Parathyroid adenoma (tissue), 2 donors: Measurements from ENCODE around the gene KLHL6.

Experiments used
- H2AFZ ChIP-seq: fragments of 300-600 bp; sonication (generic); one replicate; pipeline ENCODE4 v1.7.0; 2017; ENCODE audit warnings: antibody characterized with exemption, mild to moderate bottlenecking
- H3K27ac ChIP-seq: fragments of 300-600 bp; sonication (generic); one replicate; pipeline ENCODE4 v1.7.0; 2017
- H3K27me3 ChIP-seq: fragments of 300-600 bp; sonication (generic); one replicate; pipeline ENCODE4 v1.7.0; 2017; ENCODE audit warnings: low read length; ENCODE audit not compliant: control insufficient read depth, insufficient read depth
- H3K36me3 ChIP-seq: fragments of 300-600 bp; sonication (generic); one replicate; pipeline ENCODE4 v1.7.0; 2017; ENCODE audit warnings: low read length; ENCODE audit not compliant: control insufficient read depth, insufficient read depth
- H3K4me1 ChIP-seq: fragments of 300-600 bp; sonication (generic); one replicate; pipeline ENCODE4 v1.7.0; 2017; ENCODE audit warnings: control low read depth
- H3K4me2 ChIP-seq: fragments of 300-600 bp; sonication (generic); one replicate; pipeline ENCODE4 v1.7.0; 2017; ENCODE audit warnings: low read length
- H3K4me3 ChIP-seq: fragments of 300-600 bp; sonication (generic); one replicate; pipeline ENCODE4 v1.7.0; 2017; ENCODE audit warnings: low read depth, low read length
- H3K79me2 ChIP-seq: fragments of 300-600 bp; sonication (generic); one replicate; pipeline ENCODE4 v1.7.0; 2017; ENCODE audit warnings: control low read depth
- H3K9ac ChIP-seq: fragments of 300-600 bp; sonication (generic); one replicate; pipeline ENCODE4 v1.7.0; 2017; ENCODE audit warnings: mild to moderate bottlenecking
- H3K9me3 ChIP-seq: fragments of 300-600 bp; sonication (generic); one replicate; pipeline ENCODE4 v1.7.0; 2017; ENCODE audit warnings: low read length; ENCODE audit not compliant: control insufficient read depth
- TF ChIP-seq, protein P1 (sequence below): fragments of 300-600 bp; sonication (generic); IDR thresholded peaks from one replicate; pipeline ENCODE4 v1.7.0; 2017; ENCODE audit warnings: antibody characterized with exemption, mild to moderate bottlenecking
- donor health status: primary hyperparathyroidism.

KLHL6 gene

DNA sequence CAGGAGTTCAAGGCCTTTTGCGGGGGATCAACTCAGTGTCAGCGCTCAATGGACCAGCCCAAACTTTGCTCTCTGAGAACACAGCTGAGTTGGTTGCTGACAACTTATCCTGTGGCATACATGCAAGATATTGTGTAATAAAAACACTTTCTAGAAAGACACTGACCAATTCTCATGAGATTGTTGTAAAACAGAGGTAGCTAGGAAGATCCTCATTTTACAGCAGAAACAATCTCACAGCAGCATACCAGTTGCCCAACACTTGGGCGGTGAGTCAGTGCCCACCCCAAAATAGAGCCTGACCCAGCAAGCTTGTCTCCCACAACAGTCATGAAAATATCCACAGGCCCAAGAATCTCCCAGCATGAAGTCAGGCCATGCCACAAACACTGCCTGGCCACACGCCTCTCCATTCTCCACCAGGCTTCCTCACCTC is 18.2 kb downstream of the KLHL6 start:
- H3K79me2 ChIP-seq: no peaks in the 10 kb centered on the region
- H3K9ac ChIP-seq: no peak overlapping the region
- TF ChIP-seq, protein P1, sequence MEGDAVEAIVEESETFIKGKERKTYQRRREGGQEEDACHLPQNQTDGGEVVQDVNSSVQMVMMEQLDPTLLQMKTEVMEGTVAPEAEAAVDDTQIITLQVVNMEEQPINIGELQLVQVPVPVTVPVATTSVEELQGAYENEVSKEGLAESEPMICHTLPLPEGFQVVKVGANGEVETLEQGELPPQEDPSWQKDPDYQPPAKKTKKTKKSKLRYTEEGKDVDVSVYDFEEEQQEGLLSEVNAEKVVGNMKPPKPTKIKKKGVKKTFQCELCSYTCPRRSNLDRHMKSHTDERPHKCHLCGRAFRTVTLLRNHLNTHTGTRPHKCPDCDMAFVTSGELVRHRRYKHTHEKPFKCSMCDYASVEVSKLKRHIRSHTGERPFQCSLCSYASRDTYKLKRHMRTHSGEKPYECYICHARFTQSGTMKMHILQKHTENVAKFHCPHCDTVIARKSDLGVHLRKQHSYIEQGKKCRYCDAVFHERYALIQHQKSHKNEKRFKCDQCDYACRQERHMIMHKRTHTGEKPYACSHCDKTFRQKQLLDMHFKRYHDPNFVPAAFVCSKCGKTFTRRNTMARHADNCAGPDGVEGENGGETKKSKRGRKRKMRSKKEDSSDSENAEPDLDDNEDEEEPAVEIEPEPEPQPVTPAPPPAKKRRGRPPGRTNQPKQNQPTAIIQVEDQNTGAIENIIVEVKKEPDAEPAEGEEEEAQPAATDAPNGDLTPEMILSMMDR: no peak
- H3K9me3 ChIP-seq: no peaks in the 10 kb centered on the region
- H3K4me2 ChIP-seq: no peak overlapping the region
- H3K36me3 ChIP-seq: no peaks in the 10 kb centered on the region
- H3K4me3 ChIP-seq: no peak overlapping the region
- H3K4me1 ChIP-seq: peaks cover 5% of the 10 kb centered on the region
- H3K27ac ChIP-seq: no peak overlapping the region
- no peaks in the 10 kb centered on the region for H3K27me3 ChIP-seq
- H2AFZ ChIP-seq: no peak overlapping the region

DNA sequence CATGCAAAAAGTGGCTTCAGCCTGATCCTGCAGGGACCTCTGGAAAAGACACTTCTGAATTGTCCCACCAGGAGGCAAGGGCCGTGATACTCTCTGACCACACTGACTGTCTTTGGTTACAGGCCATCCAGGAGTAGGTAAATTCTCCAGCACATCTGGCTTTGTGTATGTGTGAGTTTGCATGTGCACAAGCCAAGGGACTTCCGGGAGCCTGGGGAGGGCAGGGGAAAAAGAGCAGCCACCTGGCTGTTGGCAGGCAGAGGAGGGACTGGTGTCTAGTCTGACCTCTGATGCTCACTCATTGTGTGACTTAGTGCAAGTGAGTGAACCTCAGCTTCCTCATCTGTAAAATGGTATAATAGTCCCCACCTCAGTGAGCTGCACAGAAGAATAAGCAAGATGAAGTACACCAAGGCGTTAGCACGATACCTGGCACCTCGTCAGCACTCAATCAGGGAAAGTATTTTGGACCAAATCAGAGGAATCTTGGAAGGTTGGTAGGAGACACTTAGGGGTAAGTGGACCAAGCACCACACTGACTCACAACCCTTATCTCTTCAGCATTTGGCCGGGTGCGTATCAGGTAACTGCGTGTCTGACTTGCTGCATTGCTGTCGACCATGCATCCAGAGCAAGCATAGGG is 19.1 kb downstream of the KLHL6 start:
- H3K36me3 ChIP-seq: no peaks in the 10 kb centered on the region
- peaks cover 5% of the 10 kb centered on the region for H3K4me1 ChIP-seq
- H3K4me2 ChIP-seq: no peak overlapping the region
- no peaks in the 10 kb centered on the region for H3K79me2 ChIP-seq
- no peak overlapping the region for H3K9ac ChIP-seq
- TF ChIP-seq, protein P1: no peak
- H3K9me3 ChIP-seq: no peaks in the 10 kb centered on the region
- H3K4me3 ChIP-seq: no peak overlapping the region
- H3K27ac ChIP-seq: no peak overlapping the region
- no peak overlapping the region for H2AFZ ChIP-seq
- H3K27me3 ChIP-seq: no peaks in the 10 kb centered on the region

DNA sequence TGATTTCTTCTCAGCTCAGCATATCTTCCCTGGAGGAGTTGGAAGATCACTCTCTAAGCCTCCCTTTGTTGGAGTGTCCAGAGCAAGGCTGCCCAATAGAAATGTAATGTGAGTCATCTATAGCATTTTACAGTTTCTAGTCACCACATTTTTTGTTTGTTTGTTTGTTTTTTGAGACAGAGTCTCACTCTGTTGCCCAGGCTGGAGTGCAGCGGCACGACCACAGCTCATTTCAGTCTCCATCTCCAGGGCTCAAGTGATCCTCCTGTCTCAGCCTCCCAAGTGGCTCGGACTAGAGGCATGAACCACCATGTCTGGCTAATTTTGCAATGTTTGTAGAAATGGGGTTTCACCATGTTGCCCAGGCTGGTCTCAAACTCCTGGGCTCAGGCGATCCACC is 21.3 kb downstream of the KLHL6 start:
- Histone ChIP-seq H3K36me3 (no peaks in the 10 kb centered on the region), H3K9me3 (no peaks in the 10 kb centered on the region), H2AFZ (no peak overlapping the region), H3K27me3 (no peaks in the 10 kb centered on the region), H3K4me2 (no peak overlapping the region), H3K79me2 (no peaks in the 10 kb centered on the region), H3K9ac (no peak overlapping the region), H3K4me3 (no peak overlapping the region), H3K4me1 (peaks cover 8% of the 10 kb centered on the region), H3K27ac (no peak overlapping the region)
- TF ChIP-seq, protein P1: no peak

- no peak overlapping the region for H3K27ac ChIP-seq
- no peaks in the 10 kb centered on the region for H3K79me2 ChIP-seq
- H3K4me1 ChIP-seq: peaks cover 8% of the 10 kb centered on the region
- peak overlapping the region; percentile 78 for H2AFZ ChIP-seq
- H3K9ac ChIP-seq: no peak overlapping the region
- H3K27me3 ChIP-seq: no peaks in the 10 kb centered on the region
- H3K4me2 ChIP-seq: no peak overlapping the region
- TF ChIP-seq, protein P1: no peak
- H3K9me3 ChIP-seq: no peaks in the 10 kb centered on the region
- no peak overlapping the region for H3K4me3 ChIP-seq
- no peaks in the 10 kb centered on the region for H3K36me3 ChIP-seq
These were observed 21.9 kb downstream of the KLHL6 start for GRCh38 chr3:183533412-183534132.
